GM19099 (cell line): ENCODE results near the gene HNRNPUL2.

Experiments used
- POLR2A ChIP-seq: IDR thresholded peaks from 3 replicates; pipeline ENCODE4 v1.6.1; 2011; ENCODE audit warnings: low read depth; ENCODE audit not compliant: insufficient read length; ENCODE audit errors: extremely low read depth

The HNRNPUL2 gene

DNA sequence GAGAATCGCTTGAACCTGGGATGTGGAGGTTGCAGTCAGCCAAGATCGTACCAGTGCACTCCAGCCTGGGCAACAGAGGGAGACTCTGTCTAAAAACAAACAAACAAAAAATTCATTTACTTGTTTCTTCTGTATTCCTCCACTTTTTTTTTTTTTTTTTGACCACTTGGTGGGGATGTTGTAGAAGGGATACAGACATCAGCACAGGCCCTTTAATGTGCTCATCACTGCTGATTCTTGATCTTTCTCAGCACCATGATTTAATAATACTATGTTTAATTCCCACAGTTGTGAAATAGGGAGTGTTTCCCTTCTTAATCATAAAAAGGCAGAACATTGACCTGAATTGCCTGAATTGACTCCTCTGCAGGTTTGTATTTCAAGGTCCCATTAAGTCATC lies 5.6 kb upstream of the HNRNPUL2 start:
- no peak for TF ChIP-seq POLR2A

DNA sequence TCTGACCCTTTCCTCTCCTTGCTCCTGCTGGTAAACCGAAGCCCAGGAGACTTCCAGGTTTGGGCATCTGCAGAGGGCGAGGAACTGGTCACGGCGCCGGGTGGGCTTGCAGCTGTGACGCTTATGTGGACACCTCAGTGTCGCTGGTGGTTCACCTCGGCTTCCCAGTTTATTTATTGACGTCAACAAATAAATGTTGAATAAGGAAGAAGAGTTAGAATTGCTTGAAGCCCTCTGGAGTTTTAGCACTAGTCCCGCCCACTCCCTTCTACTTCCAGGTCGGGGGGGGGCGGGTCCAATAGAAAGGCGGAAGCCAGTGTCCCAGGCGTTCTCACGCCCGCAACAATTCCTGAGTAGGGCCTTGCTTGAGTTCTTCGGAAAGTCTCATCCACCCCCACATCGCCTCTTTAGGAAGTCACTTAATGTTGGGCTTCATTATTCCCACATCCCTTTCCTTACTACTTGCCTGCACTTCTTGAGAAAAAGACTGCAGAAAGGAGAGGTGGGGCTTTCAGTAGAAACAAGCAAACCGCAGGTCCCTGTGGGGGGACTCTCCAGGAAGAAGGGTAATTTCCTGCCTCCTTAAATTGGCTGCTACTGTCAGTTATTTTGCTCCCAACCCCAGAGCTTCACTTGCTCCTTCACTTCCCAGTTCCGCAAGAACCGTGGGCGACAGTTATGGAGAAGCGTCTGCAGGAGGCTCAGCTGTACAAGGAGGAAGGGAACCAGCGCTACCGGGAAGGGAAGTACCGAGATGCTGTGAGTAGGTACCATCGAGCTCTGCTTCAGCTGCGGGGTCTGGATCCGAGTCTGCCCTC lies 1.1 kb upstream of the HNRNPUL2 start, which contains the start of gene TTC9C:
Gene TTC9C, plus strand, starts transcription at position 316 of the 818 bp plus-strand sequence. Its CDS starts 363 bp downstream, at position 679.
- TF ChIP-seq POLR2A: peak; percentile 76

DNA sequence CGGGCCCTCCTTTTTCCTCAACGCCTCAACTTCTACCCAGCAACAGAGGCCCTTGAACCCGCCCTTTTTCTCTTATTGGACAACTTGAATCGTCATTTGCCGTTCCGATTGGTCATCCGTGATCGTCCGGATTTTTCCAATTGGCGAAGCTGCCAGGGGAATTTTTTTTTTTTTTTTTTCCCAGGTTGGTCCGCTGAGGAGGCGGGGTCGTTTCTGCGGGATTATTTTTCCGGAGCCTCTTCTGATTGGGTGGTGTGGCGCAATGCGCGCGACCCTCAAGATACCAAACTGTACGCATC lies 564 bp upstream of the HNRNPUL2 start:
- TF ChIP-seq POLR2A: no peak

DNA sequence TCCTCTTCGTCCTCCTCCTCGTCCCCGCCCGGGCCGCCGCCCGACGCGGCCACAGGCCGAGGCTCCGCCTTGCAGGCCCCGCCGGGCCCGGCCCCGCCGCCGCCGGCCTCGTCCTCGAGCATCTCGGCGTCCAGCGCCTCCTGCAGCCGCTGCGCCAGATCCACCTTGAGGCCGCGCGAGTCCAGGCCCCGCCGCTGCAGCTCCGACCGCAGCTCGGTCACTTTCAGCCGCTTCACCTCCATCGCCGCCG lies 417 bp downstream of the HNRNPUL2 start:
- TF ChIP-seq POLR2A: no peak

DNA sequence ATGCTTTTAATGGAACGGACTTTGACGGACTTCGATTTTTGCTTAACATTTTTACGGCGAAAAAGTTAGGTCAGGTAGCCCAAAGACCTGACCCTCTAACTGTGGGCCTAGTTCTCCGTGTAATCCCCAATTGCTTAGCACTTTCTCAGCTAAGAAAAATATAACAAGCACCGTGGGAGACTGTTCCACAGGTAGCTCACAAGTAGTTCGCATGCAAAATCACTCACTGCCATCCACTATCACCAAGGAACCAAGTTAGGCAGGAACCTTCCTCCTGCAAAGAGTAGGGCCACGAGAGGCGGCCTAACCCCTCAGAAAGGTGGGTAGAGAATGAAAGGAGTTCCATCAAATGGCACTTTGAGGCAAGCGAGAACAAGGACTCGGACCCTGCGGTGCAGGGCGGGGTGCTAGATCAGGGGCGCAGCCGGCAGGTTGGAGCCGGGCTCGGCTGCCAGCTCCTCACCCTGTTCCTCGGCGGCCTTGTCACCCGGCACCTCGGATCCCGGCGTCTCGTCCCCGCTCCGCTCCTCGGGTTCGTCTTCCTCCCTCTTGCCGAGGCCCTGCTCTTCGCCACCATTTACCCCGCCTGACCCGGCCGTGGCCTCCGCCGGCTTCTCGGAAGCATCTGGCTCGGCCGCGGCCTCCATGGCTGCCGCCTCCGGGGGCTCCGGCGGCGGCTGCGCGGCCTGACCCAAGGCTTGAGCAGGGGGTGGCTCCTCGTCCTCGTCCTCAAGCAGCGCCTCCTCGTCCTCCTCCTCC lies 922 bp downstream of the HNRNPUL2 start:
- peak; percentile 22 for TF ChIP-seq POLR2A

DNA sequence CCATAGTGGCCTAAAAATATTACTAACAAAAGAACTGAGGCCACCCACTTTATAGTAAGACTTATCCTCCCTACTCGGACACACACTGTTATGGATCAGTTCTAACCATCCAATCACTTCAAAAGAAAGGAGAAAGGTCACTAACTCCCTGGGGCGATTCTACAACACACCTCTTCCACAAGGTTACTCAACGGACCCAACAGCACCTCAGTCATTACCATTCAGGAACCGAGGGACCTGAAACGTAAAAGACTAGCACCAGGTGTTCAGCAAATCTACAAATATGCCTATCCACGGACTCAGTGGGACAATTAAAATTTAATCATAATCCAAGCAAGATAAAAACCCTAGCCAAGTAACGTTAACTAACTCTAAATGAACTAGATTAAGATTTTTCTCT lies 1.6 kb downstream of the HNRNPUL2 start:
- TF ChIP-seq POLR2A: no peak

DNA sequence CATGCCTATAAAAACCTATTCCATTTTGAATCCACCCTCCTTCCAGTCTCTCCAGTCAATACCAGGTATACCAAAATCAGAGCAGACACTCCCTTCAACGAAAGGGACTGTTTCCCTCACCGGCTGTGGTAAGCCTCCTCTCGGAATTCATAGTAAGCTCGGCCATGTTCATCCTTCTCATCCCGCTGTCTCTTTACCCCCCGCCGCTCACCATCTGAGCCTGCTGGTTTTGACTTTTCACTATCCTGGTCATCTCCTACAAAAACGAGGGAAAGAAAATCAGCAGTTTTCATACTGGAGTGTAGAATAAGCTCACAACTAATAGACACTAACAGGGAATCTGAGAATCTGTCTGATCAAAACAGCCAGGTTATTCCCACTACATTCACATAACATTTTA lies 3.1 kb downstream of the HNRNPUL2 start:
- no peak for TF ChIP-seq POLR2A

DNA sequence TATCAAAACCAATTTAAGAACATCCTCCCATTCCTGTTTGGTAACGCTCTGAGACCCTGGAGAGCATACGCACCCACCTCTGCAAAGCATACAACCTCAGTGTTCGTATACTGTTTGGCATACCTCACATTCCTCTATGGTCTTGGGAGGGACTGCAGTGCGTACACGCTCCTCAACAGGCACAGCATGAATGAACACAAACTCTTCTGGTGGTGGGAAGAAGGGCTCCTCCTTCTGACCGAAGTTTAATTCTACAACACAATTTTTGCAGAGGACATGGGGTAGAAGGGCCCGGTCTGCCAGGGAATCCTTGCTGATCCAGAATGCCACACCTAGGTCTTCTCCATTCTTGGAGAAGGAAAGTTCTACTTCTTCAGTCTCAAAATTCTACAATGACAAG lies 5.3 kb downstream of the HNRNPUL2 start:
- no peak for TF ChIP-seq POLR2A

DNA sequence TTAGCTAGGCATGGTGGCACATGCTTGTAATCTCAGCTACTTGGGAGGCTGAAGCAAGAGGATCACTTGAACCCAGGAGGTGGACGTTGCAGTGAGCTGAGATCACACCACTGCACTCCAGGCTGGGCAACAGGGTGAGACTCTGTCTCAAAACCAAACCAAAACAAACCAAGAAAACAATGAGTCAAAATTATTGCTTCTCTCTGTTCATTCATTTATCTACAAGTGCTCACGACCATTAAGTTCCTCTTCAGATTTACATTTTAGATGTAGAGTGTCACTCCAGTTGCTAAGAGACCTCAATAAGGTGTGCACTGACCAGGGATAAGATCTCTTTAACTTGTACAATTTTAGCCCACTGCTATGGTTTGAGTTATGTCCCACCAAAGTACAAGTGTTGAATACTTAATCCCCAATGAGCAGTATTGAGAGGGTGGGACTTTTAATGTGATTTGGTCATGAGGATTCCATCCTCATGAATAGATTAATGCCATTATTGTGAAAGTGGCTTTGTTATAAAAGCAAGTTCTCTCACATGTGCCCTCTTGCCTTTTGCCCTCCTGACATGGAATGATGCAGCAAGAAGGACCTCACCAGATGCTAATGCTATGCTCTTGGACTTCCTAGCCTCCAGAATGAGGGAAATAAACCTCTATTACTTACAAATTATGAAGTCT lies 7.8 kb downstream of the HNRNPUL2 start:
- TF ChIP-seq POLR2A: no peak

DNA sequence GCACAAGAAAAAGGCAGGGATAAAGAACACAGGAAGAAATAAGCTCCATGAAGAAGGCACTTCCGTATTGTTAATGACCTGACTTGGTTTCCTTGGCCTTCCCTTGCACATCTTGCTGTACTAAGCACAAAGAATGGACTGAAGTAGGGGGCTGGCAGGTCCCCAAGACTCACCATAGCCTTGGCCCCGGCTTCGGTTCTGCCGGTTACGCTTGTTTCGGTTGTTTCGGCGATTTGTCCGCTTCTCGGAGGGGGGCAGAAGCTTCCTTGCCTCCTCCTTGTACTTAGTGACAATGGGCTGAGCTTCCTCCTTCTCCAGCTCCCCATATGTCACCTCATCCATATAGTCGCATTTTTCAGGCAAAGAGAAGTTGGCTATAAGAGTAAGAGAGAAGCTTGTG lies 10.4 kb downstream of the HNRNPUL2 start:
- TF ChIP-seq POLR2A: no peak

DNA sequence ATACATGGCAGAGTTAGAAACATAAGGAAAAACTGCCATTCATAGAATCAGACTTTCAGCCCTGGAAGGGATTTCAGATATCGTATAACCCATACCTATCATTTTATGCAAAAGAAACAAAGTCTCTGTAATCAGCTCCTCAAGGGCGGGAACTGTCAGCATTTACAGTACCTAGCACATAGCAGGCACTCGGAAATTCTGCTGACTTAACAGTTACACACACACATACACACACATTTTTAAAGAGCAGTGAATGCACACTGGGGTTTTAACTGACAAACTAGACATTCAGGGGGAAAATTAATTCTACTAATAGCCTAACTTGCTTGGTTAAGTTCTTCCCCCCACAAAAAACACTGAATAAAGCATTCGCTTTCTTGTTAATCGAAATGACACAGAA lies 11.1 kb downstream of the HNRNPUL2 start:
- TF ChIP-seq POLR2A: no peak

DNA sequence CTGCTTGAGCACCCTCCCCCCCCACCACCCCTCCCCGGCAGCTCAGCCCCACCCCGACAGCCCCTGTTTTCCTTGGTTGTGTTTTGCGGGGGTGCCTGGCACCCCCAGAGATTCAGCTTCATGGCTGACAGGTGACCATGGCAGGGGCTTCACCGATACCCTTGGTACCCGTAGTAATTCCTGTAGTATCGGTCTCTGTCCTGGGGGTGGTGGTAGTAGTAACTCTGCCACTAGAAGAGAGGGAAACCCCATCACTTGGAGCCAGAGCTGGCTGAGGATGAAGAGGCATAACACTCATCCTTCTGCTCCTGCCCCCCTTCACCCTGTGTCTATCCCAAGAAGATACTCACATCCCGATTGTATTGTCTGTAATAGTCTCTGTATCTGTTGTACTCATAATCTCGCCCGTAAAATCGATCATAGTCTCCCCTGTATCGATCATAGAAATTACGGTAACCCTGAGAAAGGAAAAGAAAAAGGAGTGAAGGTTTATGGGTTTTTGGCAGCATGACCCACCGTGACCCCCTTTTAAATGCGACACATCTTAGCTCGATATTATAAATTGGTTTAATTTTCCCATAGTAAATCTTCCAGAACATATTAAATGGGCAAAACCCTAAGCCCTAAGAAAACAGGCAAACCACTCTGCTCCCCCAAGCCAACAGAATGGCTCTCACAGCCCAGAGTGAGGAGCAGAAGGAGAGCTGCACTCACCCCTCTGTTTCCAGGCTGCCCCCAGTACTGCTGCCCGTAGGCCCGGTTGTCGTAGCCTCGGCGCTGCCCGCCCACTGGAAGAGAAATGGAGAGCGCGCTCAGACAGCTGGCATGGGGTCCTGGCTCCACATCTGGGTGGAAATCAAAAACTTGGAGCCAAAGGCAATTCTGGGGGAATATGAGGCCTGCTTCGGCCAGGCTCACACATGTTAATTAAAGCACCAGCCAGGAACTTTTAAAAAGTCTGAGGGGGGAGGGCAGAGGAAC lies 11.8 kb downstream of the HNRNPUL2 start:
- TF ChIP-seq POLR2A: no peak

DNA sequence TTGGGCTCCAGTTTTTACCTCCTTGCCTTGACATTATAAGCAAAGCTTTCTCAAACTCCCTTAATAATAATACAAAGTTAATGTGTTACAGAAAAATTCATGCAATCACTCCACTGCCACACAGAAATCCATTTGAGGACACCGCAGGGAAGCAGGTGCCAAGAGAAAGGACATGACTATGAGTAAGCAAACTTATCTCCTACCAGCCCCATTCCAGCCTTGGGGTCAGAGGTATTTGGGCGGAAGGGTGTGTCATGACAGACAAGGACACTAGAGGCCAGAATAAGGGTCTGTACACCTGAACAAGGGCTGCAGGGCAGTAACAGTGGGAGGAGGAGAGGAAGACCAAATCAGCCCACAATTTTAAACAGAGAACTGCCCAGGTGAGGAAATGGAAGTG lies 13.9 kb downstream of the HNRNPUL2 start:
- no peak for TF ChIP-seq POLR2A

DNA sequence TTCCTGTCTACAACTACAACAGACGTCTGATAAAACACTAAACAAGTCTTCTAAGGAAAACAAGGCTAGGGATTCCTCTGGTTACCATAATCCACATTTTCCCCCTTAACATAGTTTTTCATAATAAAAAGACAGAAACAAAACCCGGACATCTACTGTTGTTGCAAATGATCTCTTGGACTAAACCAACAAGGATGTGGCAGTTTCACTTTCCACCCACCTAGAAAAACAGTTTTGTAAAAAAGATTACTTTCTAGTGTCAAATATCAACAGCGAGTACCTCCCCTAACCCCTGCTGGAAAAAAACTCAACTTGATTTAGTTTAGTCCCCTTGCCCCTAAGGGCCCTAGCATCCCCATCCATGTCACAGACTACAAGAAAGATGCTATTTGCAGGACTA lies 14.4 kb downstream of the HNRNPUL2 start:
- TF ChIP-seq POLR2A: no peak

DNA sequence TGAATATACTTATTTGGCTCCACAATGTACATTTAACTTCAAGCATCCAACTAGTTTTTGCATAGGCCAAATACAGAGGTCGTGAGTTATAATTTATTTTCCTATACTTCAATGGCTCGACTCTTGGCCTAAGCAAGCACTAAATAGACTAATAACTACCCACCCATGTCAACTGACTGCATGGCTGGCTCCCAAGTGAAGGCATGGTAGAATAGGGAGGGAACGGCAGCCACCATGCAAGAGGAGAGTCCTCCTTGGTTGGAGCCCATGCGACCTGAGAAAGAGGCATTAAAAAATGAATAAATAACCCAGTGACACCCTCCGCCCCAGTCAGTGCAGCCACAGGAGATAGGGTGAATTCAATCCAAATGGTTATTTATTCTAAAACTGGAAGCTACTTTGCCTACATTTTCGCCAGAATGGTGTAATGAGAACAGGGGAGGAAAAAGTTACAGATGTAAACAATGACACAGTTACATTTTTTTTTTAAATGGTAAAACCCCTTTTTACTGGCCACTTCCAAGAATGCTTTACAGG lies 14.9 kb downstream of the HNRNPUL2 start:
- TF ChIP-seq POLR2A: no peak
